Measurements from ENCODE around the gene LRP3.

The LRP3 gene

GRCh38 chr19:33225458-33225926 is 31.4 kb downstream of the LRP3 start, which contains the start of gene SLC7A10:
SLC7A10 (minus strand) TSS chr19:33225850; CDS start chr19:33225703, 147 bp downstream.
- no peak within 1 kb of the TSS for H3K4me3 ChIP-seq (ENCODE audit: low read depth, low read length)
- no peak for DNase-seq (ENCODE audit: low read depth)
- TF ChIP-seq MYC (IDR thresholded peaks at IDR 0.05; ENCODE audit: low read depth, low read length) (no peak), POLR2A (IDR thresholded peaks at IDR 0.05; ENCODE audit: extremely low read depth, insufficient read length) (no peak), CTCF (IDR thresholded peaks at IDR 0.05; ENCODE audit: low read depth, low read length) (no peak), MAX (IDR thresholded peaks at IDR 0.05; ENCODE audit: low read depth, low read length) (no peak)

GRCh38 chr19:33226550-33227241 is 32.6 kb downstream of the LRP3 start:
- DNase-seq (ENCODE audit: low read depth): no peak
- TF ChIP-seq MYC (IDR thresholded peaks at IDR 0.05; ENCODE audit: low read depth, low read length) (no peak), MAX (IDR thresholded peaks at IDR 0.05; ENCODE audit: low read depth, low read length) (no peak), POLR2A (IDR thresholded peaks at IDR 0.05; ENCODE audit: extremely low read depth, insufficient read length) (no peak), CTCF (IDR thresholded peaks at IDR 0.05; ENCODE audit: low read depth, low read length) (no peak)
- no peak overlapping the region for H3K4me3 ChIP-seq (ENCODE audit: low read depth, low read length)

GRCh38 chr19:33227242-33227650 is 33.1 kb downstream of the LRP3 start:
- no peak for TF ChIP-seq MAX (IDR thresholded peaks at IDR 0.05; ENCODE audit: low read depth, low read length)
- no peak for TF ChIP-seq MYC (IDR thresholded peaks at IDR 0.05; ENCODE audit: low read depth, low read length)
- TF ChIP-seq POLR2A (IDR thresholded peaks at IDR 0.05; ENCODE audit: extremely low read depth, insufficient read length): no peak
- no peak for TF ChIP-seq CTCF (IDR thresholded peaks at IDR 0.05; ENCODE audit: low read depth, low read length)
- no peak for DNase-seq (ENCODE audit: low read depth)
- no peak overlapping the region for H3K4me3 ChIP-seq (ENCODE audit: low read depth, low read length)

- no peak overlapping the region for H3K4me3 ChIP-seq (ENCODE audit: low read depth, low read length)
- no peak for DNase-seq (ENCODE audit: low read depth)
- TF ChIP-seq MAX (IDR thresholded peaks at IDR 0.05; ENCODE audit: low read depth, low read length) (no peak), CTCF (IDR thresholded peaks at IDR 0.05; ENCODE audit: low read depth, low read length) (no peak), MYC (IDR thresholded peaks at IDR 0.05; ENCODE audit: low read depth, low read length) (no peak), POLR2A (IDR thresholded peaks at IDR 0.05; ENCODE audit: extremely low read depth, insufficient read length) (no peak)
These were observed 33.9 kb downstream of the LRP3 start for GRCh38 chr19:33227870-33228599.

- TF ChIP-seq POLR2A (IDR thresholded peaks at IDR 0.05; ENCODE audit: extremely low read depth, insufficient read length) (no peak), MYC (IDR thresholded peaks at IDR 0.05; ENCODE audit: low read depth, low read length) (no peak), CTCF (IDR thresholded peaks at IDR 0.05; ENCODE audit: low read depth, low read length) (no peak), MAX (IDR thresholded peaks at IDR 0.05; ENCODE audit: low read depth, low read length) (no peak)
These were observed 35.8 kb downstream of the LRP3 start for GRCh38 chr19:33229962-33230361.

More at GRCh38 chr19:33229962-33230361, 35.8 kb downstream of the LRP3 start:
- H3K4me3 ChIP-seq (ENCODE audit: low read depth, low read length): no peak overlapping the region
- no peak for DNase-seq (ENCODE audit: low read depth)
